ENCODE results near the gene COX8C. TPM values are rescaled to one million over a fixed set of nuclear protein-coding genes. Genes with fewer than 3 reads are reported as not detected.
A peak's percentile ranks its signal among the peaks of the same experiment; 100 is the strongest.

The COX8C gene
- total and polyA plus RNA-seq, 10 of the 15 experiments (the other 5 are each of a cell fraction or from before 2014, with no cell fraction given) = 0.15 to 0.20 TPM; not detected in 8

DNA sequence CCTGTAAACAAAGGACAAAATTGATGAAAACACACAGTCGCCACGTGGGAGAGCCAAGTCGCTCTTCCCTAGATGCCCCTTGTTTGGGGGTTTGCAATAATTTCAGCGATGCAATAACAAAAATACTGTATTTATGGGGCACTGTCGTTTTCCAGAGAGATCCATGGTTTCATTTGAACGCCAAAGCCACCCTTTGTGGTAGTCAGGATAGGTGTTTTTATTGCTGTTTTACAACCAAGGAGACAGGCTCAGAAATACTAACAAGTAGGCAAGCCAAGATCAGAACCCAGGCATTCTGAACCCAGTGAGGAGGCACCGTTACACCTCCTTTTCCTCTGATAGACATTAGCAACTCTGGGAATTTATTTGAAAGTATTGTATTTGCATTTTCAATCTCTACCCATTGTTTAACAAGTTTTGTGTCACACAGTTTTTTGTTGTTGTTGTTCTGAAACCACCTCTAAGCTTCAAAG is 13.3 kb upstream of the COX8C start (continued):
- TF ChIP-seq E2F8 (IDR thresholded peaks at IDR 0.05; ENCODE audit: low read depth, partially characterized antibody) (no peak), PML (IDR thresholded peaks at IDR 0.05; ENCODE audit: low read length) (no peak), CREB1 (IDR thresholded peaks at IDR 0.05; ENCODE audit: low read depth) (no peak), LARP7 (IDR thresholded peaks at IDR 0.05) (no peak)
- TF ChIP-seq, protein P1, sequence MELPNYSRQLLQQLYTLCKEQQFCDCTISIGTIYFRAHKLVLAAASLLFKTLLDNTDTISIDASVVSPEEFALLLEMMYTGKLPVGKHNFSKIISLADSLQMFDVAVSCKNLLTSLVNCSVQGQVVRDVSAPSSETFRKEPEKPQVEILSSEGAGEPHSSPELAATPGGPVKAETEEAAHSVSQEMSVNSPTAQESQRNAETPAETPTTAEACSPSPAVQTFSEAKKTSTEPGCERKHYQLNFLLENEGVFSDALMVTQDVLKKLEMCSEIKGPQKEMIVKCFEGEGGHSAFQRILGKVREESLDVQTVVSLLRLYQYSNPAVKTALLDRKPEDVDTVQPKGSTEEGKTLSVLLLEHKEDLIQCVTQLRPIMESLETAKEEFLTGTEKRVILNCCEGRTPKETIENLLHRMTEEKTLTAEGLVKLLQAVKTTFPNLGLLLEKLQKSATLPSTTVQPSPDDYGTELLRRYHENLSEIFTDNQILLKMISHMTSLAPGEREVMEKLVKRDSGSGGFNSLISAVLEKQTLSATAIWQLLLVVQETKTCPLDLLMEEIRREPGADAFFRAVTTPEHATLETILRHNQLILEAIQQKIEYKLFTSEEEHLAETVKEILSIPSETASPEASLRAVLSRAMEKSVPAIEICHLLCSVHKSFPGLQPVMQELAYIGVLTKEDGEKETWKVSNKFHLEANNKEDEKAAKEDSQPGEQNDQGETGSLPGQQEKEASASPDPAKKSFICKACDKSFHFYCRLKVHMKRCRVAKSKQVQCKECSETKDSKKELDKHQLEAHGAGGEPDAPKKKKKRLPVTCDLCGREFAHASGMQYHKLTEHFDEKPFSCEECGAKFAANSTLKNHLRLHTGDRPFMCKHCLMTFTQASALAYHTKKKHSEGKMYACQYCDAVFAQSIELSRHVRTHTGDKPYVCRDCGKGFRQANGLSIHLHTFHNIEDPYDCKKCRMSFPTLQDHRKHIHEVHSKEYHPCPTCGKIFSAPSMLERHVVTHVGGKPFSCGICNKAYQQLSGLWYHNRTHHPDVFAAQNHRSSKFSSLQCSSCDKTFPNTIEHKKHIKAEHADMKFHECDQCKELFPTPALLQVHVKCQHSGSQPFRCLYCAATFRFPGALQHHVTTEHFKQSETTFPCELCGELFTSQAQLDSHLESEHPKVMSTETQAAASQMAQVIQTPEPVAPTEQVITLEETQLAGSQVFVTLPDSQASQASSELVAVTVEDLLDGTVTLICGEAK (IDR thresholded peaks at IDR 0.05; ENCODE audit: borderline replicate concordance) = 0 out of 2 replicates have a peak, but pooled peaks have one; percentile 1
- TF ChIP-seq, protein P2, sequence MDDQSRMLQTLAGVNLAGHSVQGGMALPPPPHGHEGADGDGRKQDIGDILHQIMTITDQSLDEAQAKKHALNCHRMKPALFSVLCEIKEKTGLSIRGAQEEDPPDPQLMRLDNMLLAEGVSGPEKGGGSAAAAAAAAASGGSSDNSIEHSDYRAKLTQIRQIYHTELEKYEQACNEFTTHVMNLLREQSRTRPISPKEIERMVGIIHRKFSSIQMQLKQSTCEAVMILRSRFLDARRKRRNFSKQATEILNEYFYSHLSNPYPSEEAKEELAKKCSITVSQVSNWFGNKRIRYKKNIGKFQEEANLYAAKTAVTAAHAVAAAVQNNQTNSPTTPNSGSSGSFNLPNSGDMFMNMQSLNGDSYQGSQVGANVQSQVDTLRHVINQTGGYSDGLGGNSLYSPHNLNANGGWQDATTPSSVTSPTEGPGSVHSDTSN (IDR thresholded peaks at IDR 0.05; ENCODE audit: insufficient replicate concordance, low read depth, low read length) = no peak
- TF ChIP-seq, protein P3, sequence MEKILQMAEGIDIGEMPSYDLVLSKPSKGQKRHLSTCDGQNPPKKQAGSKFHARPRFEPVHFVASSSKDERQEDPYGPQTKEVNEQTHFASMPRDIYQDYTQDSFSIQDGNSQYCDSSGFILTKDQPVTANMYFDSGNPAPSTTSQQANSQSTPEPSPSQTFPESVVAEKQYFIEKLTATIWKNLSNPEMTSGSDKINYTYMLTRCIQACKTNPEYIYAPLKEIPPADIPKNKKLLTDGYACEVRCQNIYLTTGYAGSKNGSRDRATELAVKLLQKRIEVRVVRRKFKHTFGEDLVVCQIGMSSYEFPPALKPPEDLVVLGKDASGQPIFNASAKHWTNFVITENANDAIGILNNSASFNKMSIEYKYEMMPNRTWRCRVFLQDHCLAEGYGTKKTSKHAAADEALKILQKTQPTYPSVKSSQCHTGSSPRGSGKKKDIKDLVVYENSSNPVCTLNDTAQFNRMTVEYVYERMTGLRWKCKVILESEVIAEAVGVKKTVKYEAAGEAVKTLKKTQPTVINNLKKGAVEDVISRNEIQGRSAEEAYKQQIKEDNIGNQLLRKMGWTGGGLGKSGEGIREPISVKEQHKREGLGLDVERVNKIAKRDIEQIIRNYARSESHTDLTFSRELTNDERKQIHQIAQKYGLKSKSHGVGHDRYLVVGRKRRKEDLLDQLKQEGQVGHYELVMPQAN (conservative IDR thresholded peaks at IDR 0.05) = 0 out of 2 replicates have a peak, but pooled peaks have one; percentile 8
- TF ChIP-seq, protein P4, sequence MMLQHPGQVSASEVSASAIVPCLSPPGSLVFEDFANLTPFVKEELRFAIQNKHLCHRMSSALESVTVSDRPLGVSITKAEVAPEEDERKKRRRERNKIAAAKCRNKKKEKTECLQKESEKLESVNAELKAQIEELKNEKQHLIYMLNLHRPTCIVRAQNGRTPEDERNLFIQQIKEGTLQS (IDR thresholded peaks at IDR 0.05; ENCODE audit: borderline replicate concordance, extremely low read depth, low read depth, low read length) = no peak
- TF ChIP-seq, protein P5, sequence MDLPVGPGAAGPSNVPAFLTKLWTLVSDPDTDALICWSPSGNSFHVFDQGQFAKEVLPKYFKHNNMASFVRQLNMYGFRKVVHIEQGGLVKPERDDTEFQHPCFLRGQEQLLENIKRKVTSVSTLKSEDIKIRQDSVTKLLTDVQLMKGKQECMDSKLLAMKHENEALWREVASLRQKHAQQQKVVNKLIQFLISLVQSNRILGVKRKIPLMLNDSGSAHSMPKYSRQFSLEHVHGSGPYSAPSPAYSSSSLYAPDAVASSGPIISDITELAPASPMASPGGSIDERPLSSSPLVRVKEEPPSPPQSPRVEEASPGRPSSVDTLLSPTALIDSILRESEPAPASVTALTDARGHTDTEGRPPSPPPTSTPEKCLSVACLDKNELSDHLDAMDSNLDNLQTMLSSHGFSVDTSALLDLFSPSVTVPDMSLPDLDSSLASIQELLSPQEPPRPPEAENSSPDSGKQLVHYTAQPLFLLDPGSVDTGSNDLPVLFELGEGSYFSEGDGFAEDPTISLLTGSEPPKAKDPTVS (IDR thresholded peaks at IDR 0.05; ENCODE audit: low read depth, low read length) = no peak

Measured in GM12878 (cell line).